GM23338 (cell line): ENCODE measurements around the gene MTFR1L. TPM values are rescaled to one million over a fixed set of nuclear protein-coding genes. Genes with fewer than 3 reads are reported as not detected.

Experiments used
- ATAC-seq: fragments of 200-7000 bp; cut with Tn5 transposase; 3 replicates; pipeline ENCODE4 v1.9.1; 2020
- DNase-seq: peaks from one replicate; pipeline ENCODE4 v3.0.0-alpha.2; 2015; ENCODE audit warnings: low spot score
- H2AFZ ChIP-seq: fragments of 200-600 bp; sonication (generic); 2 replicates; pipeline ENCODE4 v1.8.0; 2016; ENCODE audit warnings: antibody characterized with exemption, mild to moderate bottlenecking, moderate library complexity
- H3F3A ChIP-seq: fragments of 200-600 bp; sonication (generic); replicated peaks from 2 replicates; pipeline ENCODE4 v1.8.0; 2017; ENCODE audit warnings: antibody characterized with exemption, mixed run types, low read depth
- H3K27ac ChIP-seq: fragments of 200-600 bp; sonication (generic); 2 replicates; pipeline ENCODE4 v1.6.1; 2016; ENCODE audit warnings: low read depth
- H3K27me3 ChIP-seq: fragments of 200-600 bp; sonication (generic); 2 replicates; pipeline ENCODE4 v1.8.0; 2016; ENCODE audit warnings: mild to moderate bottlenecking, mixed run types, moderate library complexity; ENCODE audit not compliant: insufficient read depth
- H3K36me3 ChIP-seq: fragments of 200-600 bp; sonication (generic); 2 replicates; pipeline ENCODE4 v1.8.0; 2016; ENCODE audit warnings: mild to moderate bottlenecking; ENCODE audit not compliant: insufficient read depth
- H3K4me1 ChIP-seq: fragments of 200-600 bp; sonication (generic); 2 replicates; pipeline ENCODE4 v1.8.0; 2016; ENCODE audit warnings: mild to moderate bottlenecking, moderate library complexity; ENCODE audit not compliant: insufficient read depth
- H3K4me2 ChIP-seq: fragments of 200-600 bp; sonication (generic); 2 replicates; pipeline ENCODE4 v1.7.1; 2017; ENCODE audit warnings: mixed run types
- H3K4me3 ChIP-seq: fragments of 200-600 bp; sonication (generic); 2 replicates; pipeline ENCODE4 v1.6.1; 2016; ENCODE audit warnings: mixed run types
- H3K79me2 ChIP-seq: fragments of 200-600 bp; sonication (generic); replicated peaks from 2 replicates; pipeline ENCODE4 v1.8.0; 2017; ENCODE audit warnings: mild to moderate bottlenecking; ENCODE audit not compliant: insufficient read depth
- H3K9me2 ChIP-seq: fragments of 200-600 bp; sonication (generic); 2 replicates; pipeline ENCODE4 v1.8.0; 2017; ENCODE audit not compliant: insufficient read depth
- H4K20me1 ChIP-seq: fragments of 200-600 bp; sonication (generic); replicated peaks from 2 replicates; pipeline ENCODE4 v1.8.0; 2017; ENCODE audit warnings: mild to moderate bottlenecking; ENCODE audit not compliant: insufficient read depth
- H3K27ac Mint-ChIP-seq: 2 replicates; pipeline ENCODE4 v1.8.0; 2020; ENCODE audit warnings: inconsistent platforms, mild to moderate bottlenecking, moderate library complexity, mixed read lengths
- H3K27me3 Mint-ChIP-seq: 3 replicates; pipeline ENCODE4 v1.8.0; 2022; ENCODE audit warnings: low read depth, mild to moderate bottlenecking, moderate library complexity, mixed read lengths, inconsistent platforms; ENCODE audit not compliant: insufficient read depth, poor library complexity
- H3K36me3 Mint-ChIP-seq: 3 replicates; pipeline ENCODE4 v1.8.0; 2021; ENCODE audit warnings: low read depth, mild to moderate bottlenecking, inconsistent platforms, moderate library complexity, mixed read lengths
- H3K4me1 Mint-ChIP-seq: 3 replicates; pipeline ENCODE4 v1.8.0; 2020; ENCODE audit warnings: mild to moderate bottlenecking, inconsistent platforms, mixed read lengths
- H3K4me3 Mint-ChIP-seq: 3 replicates; pipeline ENCODE4 v1.8.0; 2021; ENCODE audit warnings: moderate library complexity, mild to moderate bottlenecking, inconsistent platforms, mixed read lengths
- H3K9me3 Mint-ChIP-seq: 3 replicates; pipeline ENCODE4 v1.8.0; 2020; ENCODE audit warnings: moderate library complexity, mild to moderate bottlenecking, inconsistent platforms, mixed read lengths
- CREB1 ChIP-seq: fragments of 250-450 bp; sonication (Bioruptor Pico); IDR thresholded peaks from 2 replicates; pipeline ENCODE4 v1.5.0; 2020; ENCODE audit warnings: low read depth, mild to moderate bottlenecking, moderate library complexity
- CTCF ChIP-seq, 2 experiments: fragments of 200-600 bp in 1 of 2; sonication (generic) in 1 of 2; conservative IDR thresholded peaks; 2 replicates each; pipeline versions ENCODE4 v1.5.1 to v1.6.1; 2016 to 2017; ENCODE audit warnings: antibody characterized with exemption in 2 of 2, low read depth in 2 of 2, mild to moderate bottlenecking in 2 of 2, moderate library complexity in 1 of 2
- ETS1 ChIP-seq: IDR thresholded peaks from 2 replicates; pipeline ENCODE4 v1.6.1; 2016; ENCODE audit warnings: antibody characterized with exemption
- EZH2 ChIP-seq: fragments of 200-600 bp; sonication (generic); IDR thresholded peaks from one replicate; pipeline ENCODE4 v1.8.0; 2017; ENCODE audit warnings: antibody characterized with exemption, mild to moderate bottlenecking, low read depth; ENCODE audit not compliant: unreplicated experiment
- EZH2phosphoT487 ChIP-seq: fragments of 200-600 bp; sonication (generic); IDR thresholded peaks from one replicate; pipeline ENCODE4 v1.8.1; 2018; ENCODE audit warnings: antibody characterized with exemption; ENCODE audit not compliant: unreplicated experiment
- JUNB ChIP-seq: IDR thresholded peaks from one replicate; pipeline ENCODE4 v1.6.1; 2016; ENCODE audit warnings: antibody characterized with exemption; ENCODE audit not compliant: unreplicated experiment
- NANOG ChIP-seq: IDR thresholded peaks from 2 replicates; pipeline ENCODE4 v1.6.1; 2016; ENCODE audit warnings: antibody characterized with exemption, borderline replicate concordance
- POLR2AphosphoS5 ChIP-seq: IDR thresholded peaks from 2 replicates; pipeline ENCODE4 v1.6.1; 2016; ENCODE audit warnings: antibody characterized with exemption, low read depth
- REST ChIP-seq: IDR thresholded peaks from one replicate; pipeline ENCODE4 v1.6.1; 2018; ENCODE audit warnings: antibody characterized with exemption; ENCODE audit not compliant: unreplicated experiment
- STAT1 ChIP-seq: IDR thresholded peaks from one replicate; pipeline ENCODE4 v1.6.1; 2016; ENCODE audit warnings: antibody characterized with exemption; ENCODE audit not compliant: unreplicated experiment
- ZNF114 ChIP-seq: fragments of 250-450 bp; sonication (Bioruptor Pico); IDR thresholded peaks from 2 replicates; pipeline ENCODE4 v1.5.0; 2020; ENCODE audit warnings: mild to moderate bottlenecking, moderate library complexity
- ZNF331 ChIP-seq: fragments of 250-450 bp; sonication (Bioruptor Pico); IDR thresholded peaks from 2 replicates; pipeline ENCODE4 v1.5.0; 2020; ENCODE audit warnings: low read depth, mild to moderate bottlenecking, moderate library complexity
- ZNF462 ChIP-seq: fragments of 250-450 bp; sonication (Bioruptor Pico); IDR thresholded peaks from 2 replicates; pipeline ENCODE4 v1.5.0; 2020; ENCODE audit warnings: mild to moderate bottlenecking, moderate library complexity
- polyA plus RNA-seq: library from polyadenylated mRNA; unstranded; fragments of >200 nt; fragmentation: Nextera tagmentation; extraction: Ambion mirVana; gene quantifications from 2 replicates; pipeline ENCODE4 v1.2.1, GENCODE V29; 2016
- total RNA-seq: library from RNA; depleted of rRNA; stranded (reverse); fragments of >200 nt; shearing (Covaris generic); gene quantifications from 2 replicates; pipeline ENCODE4 v1.2.3, GENCODE V29; 2014

MTFR1L gene
- total and polyA plus RNA-seq, 2 experiments from 2014 or later = 14.8 to 22.7 TPM

- peaks cover 3% of the 10 kb centered on the region for H3K4me1 ChIP-seq
- H3K4me2 ChIP-seq = 0 out of 2 replicates have a peak overlapping the region, but pooled peaks have one; percentile 1
- peak overlapping the region; percentile 29; the same call in 1 of the 2 replicates for H3K27ac ChIP-seq
- Mint-ChIP-seq H3K4me3 (peak overlapping the region; percentile 25), H3K9me3 (no peaks in the 10 kb centered on the region), H3K36me3 (peaks cover 6% of the 10 kb centered on the region; the same call in 1 of the 3 replicates), H3K4me1 (peaks cover 28% of the 10 kb centered on the region), H3K27me3 (peaks cover 18% of the 10 kb centered on the region), H3K27ac (peak overlapping the region; percentile 16; the same call in 1 of the 2 replicates)
- H3K79me2 ChIP-seq = 0 out of 2 replicates have a peak, but pooled peaks cover 6% of the 10 kb centered on the region
- no peak for TF ChIP-seq EZH2phosphoT487
- TF ChIP-seq ETS1 = 0 out of 2 replicates have a peak, but pooled peaks have one; percentile 38
- no peak for TF ChIP-seq NANOG
- no peak for TF ChIP-seq ZNF462 (CRISPR knock-in tag)
- TF ChIP-seq CTCF (conservative IDR thresholded peaks at IDR 0.05; ENCODE audit: low read depth in 2 of 2) = peak; percentile 88 to 93
- TF ChIP-seq REST = no peak
- TF ChIP-seq ZNF114 = no peak
- TF ChIP-seq JUNB = no peak
- TF ChIP-seq POLR2AphosphoS5 = no peak
- no peak for TF ChIP-seq EZH2
- TF ChIP-seq ZNF331 (CRISPR knock-in tag) = no peak
- no peak for TF ChIP-seq CREB1 (CRISPR knock-in tag)
- no peak for TF ChIP-seq STAT1
- H3K4me3 ChIP-seq = no peak overlapping the region
- no peaks in the 10 kb centered on the region for H3K27me3 ChIP-seq
- H2AFZ ChIP-seq = peak overlapping the region; percentile 85
- H3F3A ChIP-seq = peaks cover 8% of the 10 kb centered on the region; the same call in 1 of the 2 replicates
- H3K36me3 ChIP-seq = no peaks in the 10 kb centered on the region
- H3K9me2 ChIP-seq = no peaks in the 10 kb centered on the region
- peak; percentile 95 for DNase-seq
- peak; percentile 48 for ATAC-seq
- no peaks in the 10 kb centered on the region; the same call in 1 of the 2 replicates for H4K20me1 ChIP-seq
Observed at GRCh38 chr1:25796811-25797458, 22.8 kb upstream of the MTFR1L start.
